SK-MEL-5 (cell line): Measurements from ENCODE around the gene CNST. TPM values are rescaled to one million over a fixed set of nuclear protein-coding genes. Genes with fewer than 3 reads are reported as not detected.
"Not testable (repeated sequence)": the region's sequence is repeated elsewhere in the genome, so short reads cannot be mapped to it uniquely, and the experiment has no call there.

Source experiments
- DNase-seq: peaks from one replicate; pipeline ENCODE4 v3.0.0-alpha.2; 2016; ENCODE audit warnings: low read depth, low spot score
- in situ Hi-C: cut with HindIII; loops from 2 replicates; pipeline ENCODE4 v1.10.0; 2016; ENCODE audit warnings: low sequenced_read_pairs, high pct_unique_total_duplicates, low pct_unique_long_range_greater_than_20kb
- total RNA-seq: library from RNA; depleted of rRNA; stranded (reverse); fragments of >200 nt; shearing (Covaris generic); gene quantifications from 2 replicates; pipeline ENCODE4 v1.2.3, GENCODE V29; 2014

Gene CNST
- total RNA-seq, 1 experiment from 2014 or later, result 32.2 TPM

DNA sequence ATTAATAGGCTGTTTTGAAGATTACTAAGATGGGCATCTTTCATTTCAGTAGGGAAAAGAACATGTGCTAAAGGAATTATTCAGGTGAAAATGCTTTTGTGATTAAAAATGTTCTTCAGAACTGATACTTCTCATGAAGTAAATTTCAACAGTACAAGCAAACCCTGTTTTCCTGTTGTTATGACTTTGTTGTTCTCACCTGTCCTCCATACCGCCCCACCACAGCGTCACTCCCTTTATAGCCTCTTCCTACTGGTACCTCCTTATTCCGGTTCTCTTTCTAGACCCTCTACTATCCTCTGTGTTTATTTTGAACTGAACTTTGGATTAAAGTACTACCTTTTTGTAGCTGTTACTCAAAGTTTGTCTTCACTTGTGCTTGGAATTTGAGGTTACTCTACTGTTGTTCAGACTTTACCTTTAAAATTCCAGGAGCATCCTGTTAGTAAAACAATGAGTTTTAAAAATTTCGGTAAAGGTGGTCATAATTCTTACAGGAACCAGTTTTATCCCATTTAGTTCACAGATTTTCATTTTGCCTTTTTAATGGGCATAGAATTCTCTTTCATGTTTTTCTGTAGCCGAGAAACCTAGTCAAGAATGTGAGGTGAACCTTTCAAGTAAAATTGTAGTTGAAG, 10.9 kb downstream of the CNST start:
- in situ Hi-C loops, result no loop called here
- no peak for DNase-seq

DNA sequence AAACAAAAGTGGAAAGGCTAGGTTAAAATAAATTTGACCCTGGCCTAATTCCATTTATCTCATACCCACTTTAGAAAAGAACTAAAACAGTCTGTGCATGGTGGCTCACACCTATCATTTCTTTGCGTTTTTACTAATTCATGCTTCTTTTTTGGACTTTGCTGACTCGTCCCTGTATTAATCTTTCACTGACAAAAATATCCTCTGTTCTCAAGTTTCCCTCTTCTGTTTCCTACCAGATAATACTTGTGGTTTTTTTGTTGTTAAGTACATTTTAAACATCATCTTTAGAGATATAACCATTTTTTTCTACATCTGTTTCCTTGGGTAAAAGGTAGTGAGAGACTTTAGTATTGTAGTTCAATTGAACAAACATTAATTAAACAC, 11.5 kb downstream of the CNST start:
- DNase-seq, result no peak
- in situ Hi-C loops, result no loop called here

DNA sequence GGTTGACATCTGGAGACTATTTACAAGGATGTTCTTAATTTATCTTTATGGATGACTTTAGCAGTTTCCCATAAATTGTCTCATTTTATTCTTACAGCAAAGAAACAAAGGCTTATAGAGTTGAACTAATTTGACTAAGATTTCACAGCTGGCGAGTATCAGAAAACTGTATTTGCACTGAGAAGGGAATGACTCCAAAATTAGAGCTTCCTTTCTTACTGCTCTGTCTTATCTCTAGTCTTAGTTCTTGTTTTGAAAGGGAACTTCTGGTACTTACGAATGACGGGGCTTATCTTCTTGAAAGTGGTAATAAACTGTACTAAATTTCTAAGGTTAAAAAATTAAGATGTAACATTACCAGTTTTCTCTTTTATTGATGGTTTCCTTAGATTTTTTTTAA, 13.6 kb downstream of the CNST start:
- no peak for DNase-seq
- in situ Hi-C loops, result no loop called here

DNA sequence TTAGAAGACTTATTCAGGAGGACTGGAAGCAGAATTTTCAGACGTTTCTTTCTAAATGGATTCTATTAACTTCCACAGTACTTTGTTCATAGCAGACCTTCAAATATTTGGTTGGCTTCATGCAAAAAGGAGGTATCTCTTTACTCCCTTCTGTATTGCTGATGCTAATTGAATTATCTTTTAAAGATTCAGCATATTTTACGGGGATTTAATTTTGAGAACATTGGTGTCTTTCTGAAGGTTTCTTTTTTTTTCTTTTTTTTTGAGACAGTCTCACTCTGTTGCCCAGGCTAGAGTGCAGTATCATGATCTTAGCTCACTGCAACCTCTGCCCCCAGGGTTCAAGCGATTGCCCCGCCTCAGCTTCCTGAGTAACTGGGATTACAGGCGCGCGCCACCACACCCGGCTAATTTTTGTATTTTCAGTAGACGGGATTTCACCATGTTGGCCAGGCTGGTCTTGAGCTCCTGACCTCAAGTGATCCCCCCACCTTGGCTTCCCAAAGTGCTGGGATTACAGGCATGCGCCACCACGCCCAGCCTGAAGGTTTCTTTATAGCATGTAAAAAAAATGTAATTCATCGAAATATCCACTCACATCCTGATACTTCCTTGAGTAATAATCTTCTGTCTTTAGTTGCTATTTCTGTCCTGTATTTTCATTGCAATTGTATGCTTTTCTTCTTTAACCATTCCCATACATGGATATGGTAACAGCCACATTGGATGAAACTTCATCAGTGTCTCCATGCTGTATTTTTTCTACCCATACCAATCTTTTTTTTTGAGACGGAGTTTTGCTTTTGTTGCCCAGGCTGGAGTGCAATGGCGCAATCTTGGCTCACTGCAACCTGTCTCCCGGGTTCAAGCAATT, 14.5 kb downstream of the CNST start:
- no peak for DNase-seq
- in situ Hi-C loops, result no loop called here

DNA sequence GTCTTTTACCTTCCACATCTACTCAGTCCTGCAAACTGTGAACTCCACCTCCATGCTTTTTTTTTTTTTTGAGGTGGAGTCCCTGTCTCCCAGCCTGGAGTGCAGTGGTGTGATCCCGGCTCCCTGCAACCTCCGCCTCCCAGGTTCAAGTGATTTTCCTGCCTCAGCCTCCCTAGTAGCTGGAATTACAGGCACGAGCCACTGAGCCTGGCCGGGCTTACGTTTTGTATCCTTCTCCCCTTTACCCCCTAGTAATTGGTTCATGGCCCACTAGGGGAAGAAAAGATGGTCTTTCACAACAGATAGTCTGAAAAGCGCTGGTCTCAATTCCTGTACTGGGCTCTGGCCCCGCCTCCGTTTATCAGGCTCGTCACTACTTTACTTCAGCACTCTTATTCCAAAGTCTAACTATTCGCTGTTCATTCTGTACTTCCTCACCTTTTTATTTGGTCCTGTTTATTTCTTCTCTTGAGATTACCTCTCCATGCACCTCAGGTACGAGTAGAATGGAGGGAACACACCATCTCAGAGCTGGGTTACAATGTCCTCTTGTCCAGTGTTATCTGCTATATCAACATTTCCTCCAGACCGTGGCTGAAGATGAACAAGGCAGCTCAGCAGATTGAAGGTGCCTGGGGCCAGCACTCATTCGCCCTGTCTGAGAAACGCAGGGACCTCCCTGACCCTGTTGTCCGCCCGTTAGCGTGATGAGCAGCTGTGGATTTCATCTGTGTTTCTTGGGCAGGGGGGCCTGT, 16.2 kb downstream of the CNST start:
- in situ Hi-C loops, result no loop called here
- DNase-seq, result no peak

DNA sequence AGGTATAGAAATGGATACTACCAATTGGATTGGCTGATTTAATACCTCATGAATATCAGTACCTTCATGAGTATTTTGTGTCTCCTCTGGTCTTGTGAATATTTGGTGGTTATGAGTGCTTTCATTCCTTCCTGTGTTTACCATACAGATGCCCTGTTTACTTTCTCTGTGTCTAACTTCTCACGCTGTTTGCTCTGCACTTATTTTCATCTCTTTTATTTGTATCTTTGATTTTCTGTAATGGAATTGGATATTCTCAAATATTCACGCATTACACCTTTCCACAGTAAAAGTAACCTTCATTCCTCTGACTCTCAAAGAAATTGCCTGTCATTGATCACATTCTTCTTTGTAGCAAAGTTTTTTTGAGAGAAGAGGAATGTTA, 16.8 kb downstream of the CNST start:
- in situ Hi-C loops, result no loop called here
- DNase-seq, result no peak

DNA sequence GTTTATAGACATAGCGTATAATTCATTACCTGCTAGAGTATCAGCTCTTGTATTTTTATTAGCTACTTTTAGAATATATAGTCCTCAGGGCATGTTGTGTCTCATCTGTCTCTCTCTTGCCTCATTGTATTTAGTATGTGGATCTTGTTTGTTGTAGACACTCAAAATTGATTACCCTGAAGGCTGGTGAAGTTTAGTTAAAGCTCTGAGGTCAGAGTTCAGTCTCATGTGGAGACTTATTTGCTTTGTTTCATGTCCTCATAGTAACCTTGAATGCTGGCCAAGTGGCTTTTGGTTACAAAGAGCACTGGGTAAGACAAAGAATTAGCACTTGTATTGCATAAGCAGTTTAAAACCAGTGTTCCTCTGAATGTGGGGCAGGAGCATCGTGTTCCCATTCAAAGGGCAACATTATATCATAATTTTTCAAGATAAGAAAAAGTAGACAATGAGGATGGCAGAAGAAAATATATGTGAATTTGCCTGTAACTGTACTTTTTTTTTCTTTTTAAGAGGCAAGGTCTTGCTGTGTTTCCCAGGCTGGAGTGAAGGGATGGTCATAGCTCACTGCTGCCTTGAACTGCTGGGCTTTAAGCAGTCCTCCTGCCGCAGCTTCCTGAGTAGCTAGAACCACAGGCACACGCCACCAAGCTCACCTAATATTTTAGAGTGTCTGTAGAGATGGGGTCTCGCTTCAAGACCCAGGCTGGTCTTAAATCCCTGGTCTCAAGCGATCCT, 17.4 kb downstream of the CNST start:
- in situ Hi-C loops, result no loop called here

DNA sequence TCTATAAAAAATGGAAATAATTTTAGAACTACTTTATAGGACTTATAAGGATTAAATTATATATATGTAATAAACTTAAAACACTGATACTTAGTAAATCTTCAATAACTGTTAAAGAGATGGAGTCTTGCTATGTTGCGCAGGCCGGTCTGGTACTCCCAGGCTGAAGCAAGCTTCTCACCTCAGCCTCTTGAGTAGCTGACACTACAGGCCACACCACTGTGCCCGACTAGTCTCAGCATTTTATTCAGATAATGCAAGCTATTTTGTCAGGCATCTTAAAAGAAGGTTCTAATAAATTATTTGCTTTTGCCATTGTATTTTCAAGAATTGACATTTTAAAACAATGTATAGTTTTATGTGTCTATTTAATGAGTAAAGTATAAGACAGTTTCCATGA, 20.8 kb downstream of the CNST start:
- peak; percentile 56 for DNase-seq
- in situ Hi-C loops, result no loop called here

More for the DNA sequence above, 17.4 kb downstream of the CNST start:
- DNase-seq, result no peak

DNA sequence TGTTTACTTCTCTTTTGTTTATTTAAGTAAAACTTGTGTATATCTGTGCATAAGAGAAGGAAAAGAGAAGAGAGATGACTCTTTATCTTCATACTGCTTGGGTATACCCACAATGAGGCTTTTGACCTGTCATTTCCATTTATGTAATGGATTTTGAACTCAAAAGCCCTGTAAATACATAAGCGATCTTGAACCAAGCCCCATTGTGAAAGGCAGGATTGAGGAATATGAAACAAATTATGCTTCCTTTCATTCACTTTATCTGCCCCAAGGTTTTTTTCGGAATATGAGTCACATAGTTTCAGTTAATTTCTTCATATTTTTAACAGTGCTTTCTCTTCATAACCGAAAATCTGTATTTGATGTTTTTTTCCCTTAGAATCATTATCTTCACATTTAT, 21.4 kb downstream of the CNST start:
- peak; percentile 98 for DNase-seq
- in situ Hi-C loops, result no loop called here

DNA sequence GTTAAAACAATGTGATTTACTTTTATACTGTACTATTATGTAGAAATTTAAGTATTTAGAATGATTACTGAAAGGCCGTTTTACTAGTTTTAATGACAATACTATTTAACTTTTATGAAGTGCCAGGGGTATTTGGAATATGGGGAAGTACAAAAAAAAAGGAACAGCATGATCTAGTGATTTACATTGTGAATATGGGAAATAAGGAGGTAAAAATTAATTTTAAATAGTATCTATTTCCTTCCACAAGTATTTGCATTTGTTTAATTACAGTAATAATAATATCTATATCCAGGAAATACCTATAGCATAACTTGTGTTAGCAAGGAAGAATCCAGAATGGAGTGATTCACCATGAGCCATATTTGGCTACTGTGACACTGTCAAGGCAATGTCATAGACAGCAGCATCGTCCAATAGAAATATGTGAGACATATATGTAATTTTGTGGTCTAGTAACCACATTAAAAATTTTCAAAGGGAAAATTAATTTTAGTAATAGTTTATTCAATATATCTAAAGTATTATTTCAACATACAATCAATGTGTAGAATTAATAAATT, 22.0 kb downstream of the CNST start:
- DNase-seq, result peak; percentile 50
- in situ Hi-C loops, result no loop called here

DNA sequence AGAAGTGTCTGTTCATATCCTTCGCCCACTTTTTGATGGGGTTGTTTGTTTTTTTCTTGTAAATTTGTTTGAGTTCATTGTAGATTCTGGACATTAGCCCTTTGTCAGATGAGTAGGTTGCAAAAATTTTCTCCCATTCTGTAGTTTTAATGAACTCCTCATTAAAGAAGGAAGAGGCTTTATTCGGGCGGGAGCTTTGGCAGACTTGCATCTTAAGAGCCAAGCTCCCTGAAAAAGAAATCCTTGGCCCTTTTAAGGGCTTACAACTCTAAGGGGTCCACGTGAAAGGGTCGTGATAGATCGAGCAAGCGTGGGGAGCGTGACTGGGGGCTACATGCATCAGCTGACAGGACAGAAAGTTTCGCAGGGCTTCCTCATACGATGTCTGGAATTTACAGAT, 23.7 kb downstream of the CNST start:
- in situ Hi-C loops, DNase-seq: not testable (repeated sequence)

DNA sequence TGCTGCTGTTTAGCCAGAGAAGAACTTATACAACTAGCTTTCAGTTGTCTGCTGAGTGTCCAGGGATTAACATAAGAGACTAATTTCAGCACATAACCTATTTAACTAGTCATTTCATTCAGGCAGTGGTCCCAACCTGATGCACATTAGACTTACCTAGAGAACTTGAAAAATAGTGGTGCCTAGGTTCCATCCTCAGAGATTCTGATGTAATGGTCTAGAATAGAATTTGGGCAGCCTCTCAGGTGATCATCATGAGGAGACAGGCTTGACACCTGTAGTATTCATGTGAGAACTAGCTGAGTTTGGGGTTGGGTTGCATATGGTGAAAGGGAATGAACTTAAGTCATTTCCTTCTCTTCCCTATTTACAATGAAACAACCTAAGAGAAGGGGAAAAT, 24.8 kb downstream of the CNST start:
- in situ Hi-C loops, result no loop called here
- no peak for DNase-seq

DNA sequence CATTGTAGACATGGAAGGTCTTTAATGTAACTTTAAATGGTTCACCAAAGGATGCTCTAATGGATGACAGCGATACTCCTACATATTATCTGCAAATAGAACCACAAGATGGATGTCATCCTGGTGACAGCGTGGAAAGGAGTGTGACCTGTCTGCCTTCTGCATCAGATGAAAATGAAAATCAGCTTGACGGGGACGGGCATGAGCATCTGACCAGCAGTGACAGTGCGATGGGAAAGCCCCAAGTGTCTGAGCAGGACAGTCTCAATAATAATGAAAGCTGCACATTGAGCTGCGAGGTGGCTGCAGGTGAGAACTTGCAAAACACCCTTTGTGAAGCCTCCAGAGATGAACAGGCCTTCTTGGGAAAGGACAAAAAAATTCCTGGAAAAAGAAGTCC, 25.2 kb downstream of the CNST start:
- no peak for DNase-seq
- in situ Hi-C loops, result no loop called here

DNA sequence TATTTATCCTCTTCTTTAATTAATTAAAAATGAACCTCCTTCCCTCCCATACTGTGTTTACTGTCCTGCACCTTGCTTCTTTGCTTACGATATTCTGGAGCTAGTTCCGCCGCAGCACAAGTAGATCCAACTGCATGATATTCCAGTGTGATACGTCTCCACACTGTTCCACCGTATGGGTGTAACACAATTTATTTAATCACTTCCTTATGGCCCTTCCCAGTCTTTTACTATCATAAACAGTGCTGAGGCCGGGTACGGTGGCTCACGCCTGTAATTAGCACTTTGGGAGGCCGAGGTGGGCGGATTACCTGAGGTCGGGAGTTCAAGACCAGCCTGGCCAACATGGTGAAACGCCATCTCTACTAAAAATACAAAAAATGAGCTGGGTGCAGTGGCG, 25.7 kb downstream of the CNST start:
- in situ Hi-C loops, result no loop called here
- no peak for DNase-seq

DNA sequence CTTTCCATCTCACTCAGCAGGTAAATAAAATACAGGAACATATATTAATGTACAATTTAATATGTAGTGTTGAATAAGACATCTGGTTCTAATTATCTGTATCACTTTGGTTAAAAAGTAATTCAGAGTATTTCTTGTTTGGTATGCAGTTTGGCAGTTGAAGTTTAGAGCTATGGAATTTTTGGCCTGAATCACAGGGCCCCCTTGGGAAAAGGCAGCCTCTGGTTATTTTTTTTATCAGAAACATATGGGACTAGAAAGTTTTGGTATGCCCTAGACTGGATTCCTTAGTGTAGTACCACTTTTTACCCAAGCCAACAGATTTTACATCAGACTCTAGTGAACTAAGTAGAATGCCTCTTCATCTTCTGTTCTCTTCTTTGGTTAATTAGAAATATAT, 26.4 kb downstream of the CNST start:
- DNase-seq, result no peak
- in situ Hi-C loops, result no loop called here

DNA sequence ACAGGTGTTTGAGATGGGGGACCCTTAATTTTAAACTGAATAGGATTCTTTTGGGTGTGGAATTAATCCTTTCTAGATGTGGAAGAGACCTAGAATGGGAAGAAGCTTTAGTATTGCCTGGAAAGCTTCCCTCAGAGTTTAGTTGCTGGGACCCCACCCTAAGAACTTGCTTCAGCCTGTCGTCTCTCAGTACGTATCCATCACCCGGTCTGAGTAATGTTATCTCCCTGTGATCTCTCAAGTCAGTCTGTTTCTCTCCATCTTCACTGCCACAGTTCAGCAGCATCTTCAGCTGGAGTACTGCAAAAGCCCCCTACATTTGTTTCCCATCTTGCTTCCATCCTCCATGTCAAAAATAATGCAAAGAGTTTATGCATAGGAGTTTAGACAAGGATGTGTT, 28.9 kb downstream of the CNST start:
- DNase-seq, result no peak
- in situ Hi-C loops, result no loop called here

DNA sequence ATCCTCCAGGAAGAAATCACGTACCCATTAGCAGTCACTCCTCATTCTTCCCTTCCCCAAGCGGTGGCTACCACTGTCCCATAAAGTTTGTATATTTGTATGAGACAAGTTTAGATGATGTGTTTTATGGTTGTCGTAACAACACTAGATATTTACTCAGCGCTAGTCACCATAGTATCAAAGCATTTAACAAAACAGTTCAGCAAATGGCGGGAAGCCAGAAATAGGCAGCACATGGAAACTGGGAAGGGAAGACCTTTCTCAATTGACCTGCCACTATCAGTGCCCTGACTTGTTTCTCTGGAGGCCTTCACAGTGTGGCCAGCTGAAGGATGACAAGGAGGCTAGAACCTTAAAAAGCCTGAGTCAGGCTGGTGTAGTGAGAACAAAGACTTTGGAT, 31.1 kb downstream of the CNST start:
- in situ Hi-C loops, result no loop called here
- DNase-seq, result no peak

DNA sequence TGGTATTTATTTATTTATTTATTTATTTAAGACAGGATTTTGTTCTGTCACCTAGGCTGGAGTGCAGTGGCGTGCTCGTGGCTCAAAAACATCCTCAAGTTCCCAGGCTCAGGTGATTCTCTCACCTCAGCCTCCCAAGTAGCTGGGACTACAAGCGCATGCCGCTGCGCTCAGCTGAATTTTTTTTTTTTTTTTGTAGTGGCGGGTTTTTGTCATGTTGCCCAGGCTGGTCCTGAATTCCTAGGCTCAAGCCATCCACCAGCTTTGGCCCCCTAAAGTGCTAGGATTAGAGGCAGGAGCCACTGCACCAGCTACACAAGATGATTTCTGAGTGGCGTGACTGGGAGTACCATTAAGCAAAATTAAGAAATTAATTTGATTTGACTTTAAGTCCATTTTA, 31.7 kb downstream of the CNST start:
- DNase-seq, result no peak
- in situ Hi-C loops, result no loop called here
